ENCODE data around the gene PBX3.

- TF ChIP-seq POLR2A (IDR thresholded peaks at IDR 0.05; ENCODE audit: low read depth, low read length) = no peak
- no peak for TF ChIP-seq TAF1 (IDR thresholded peaks at IDR 0.05; ENCODE audit: low read depth, low read length)
- TF ChIP-seq SPI1 (IDR thresholded peaks at IDR 0.05; ENCODE audit: low read depth, low read length) = no peak
- no peak for TF ChIP-seq POLR2AphosphoS5 (IDR thresholded peaks at IDR 0.05; ENCODE audit: low read depth, low read length)
- TF ChIP-seq PAX5 (IDR thresholded peaks at IDR 0.05; ENCODE audit: insufficient read depth, low read length, severe bottlenecking) = no peak
Measured at GRCh38 chr9:125911861-125912644, 164.9 kb downstream of the PBX3 start.
